ENCODE measurements around the gene CEP70.

- TF ChIP-seq EZH2 (IDR thresholded peaks at IDR 0.05; ENCODE audit: borderline replicate concordance, low read depth, low read length, poor library complexity, severe bottlenecking): no peak
- no peak for TF ChIP-seq CTCF (conservative IDR thresholded peaks at IDR 0.05; ENCODE audit: low read depth, low read length)
Measured at GRCh38 chr3:138567403-138567802, 26.7 kb downstream of the CEP70 start.
